Skin epidermis (tissue), 12 donors: ENCODE results near the gene EIF2S1.

ENCODE experiments used
- H3K27ac ChIP-seq, 21 experiments: fragments of 200-600 bp; sonication (generic) in 11 of 21; one replicate each; pipeline ENCODE4 v1.5.0; 2020; ENCODE audit warnings: mild to moderate bottlenecking in 3 of 21, inconsistent platforms in 2 of 21, moderate library complexity in 2 of 21
- H3K4me3 ChIP-seq, 7 experiments: fragments of 200-600 bp; sonication (generic) in 2 of 7; one replicate each; pipeline ENCODE4 v1.5.0; 2020; ENCODE audit warnings: inconsistent platforms in 2 of 7, mild to moderate bottlenecking in 2 of 7, moderate library complexity in 1 of 7

The EIF2S1 gene

GRCh38 chr14:67370830-67371229, 10.7 kb downstream of the EIF2S1 start:
- Histone ChIP-seq H3K27ac (peak overlapping the region in 1 of 21 experiments; percentile 5), H3K4me3 (no peak overlapping the region)

- Histone ChIP-seq H3K27ac (no peak overlapping the region), H3K4me3 (no peak overlapping the region)
Observed at GRCh38 chr14:67371247-67372148, 11.4 kb downstream of the EIF2S1 start.

GRCh38 chr14:67372833-67373232, 12.7 kb downstream of the EIF2S1 start:
- Histone ChIP-seq H3K4me3 (no peak overlapping the region), H3K27ac (no peak overlapping the region)

- Histone ChIP-seq H3K27ac (no peak overlapping the region), H3K4me3 (no peak overlapping the region)
Observed at GRCh38 chr14:67373347-67373746, 13.2 kb downstream of the EIF2S1 start.

GRCh38 chr14:67377916-67378315, 17.8 kb downstream of the EIF2S1 start:
- no peak overlapping the region for H3K4me3 ChIP-seq
- H3K27ac ChIP-seq, result no peak overlapping the region

GRCh38 chr14:67385120-67385519, 25.0 kb downstream of the EIF2S1 start:
- no peak overlapping the region for H3K4me3 ChIP-seq
- peak overlapping the region in 2 of 21 experiments; percentile 19 to 33 for H3K27ac ChIP-seq

GRCh38 chr14:67385618-67386017, 25.5 kb downstream of the EIF2S1 start:
- Histone ChIP-seq H3K27ac (peak overlapping the region in 1 of 21 experiments; percentile 33), H3K4me3 (no peak overlapping the region)

GRCh38 chr14:67387195-67387594, 27.1 kb downstream of the EIF2S1 start:
- Histone ChIP-seq H3K27ac (peak overlapping the region in 1 of 21 experiments; percentile 14), H3K4me3 (no peak overlapping the region)

GRCh38 chr14:67389275-67389674, 29.1 kb downstream of the EIF2S1 start:
- Histone ChIP-seq H3K27ac (no peak overlapping the region), H3K4me3 (no peak overlapping the region)

- no peak overlapping the region for H3K4me3 ChIP-seq
- no peak overlapping the region for H3K27ac ChIP-seq
Observed at GRCh38 chr14:67389811-67390534, 29.8 kb downstream of the EIF2S1 start.

- Histone ChIP-seq H3K27ac (no peak overlapping the region), H3K4me3 (no peak overlapping the region)
Observed at GRCh38 chr14:67391268-67391667, 31.1 kb downstream of the EIF2S1 start.

- Histone ChIP-seq H3K27ac (no peak overlapping the region), H3K4me3 (no peak overlapping the region)
Observed at GRCh38 chr14:67392123-67392522, 32.0 kb downstream of the EIF2S1 start.

- no peak overlapping the region for H3K27ac ChIP-seq
- H3K4me3 ChIP-seq, result no peak overlapping the region
Observed at GRCh38 chr14:67392800-67393199, 32.7 kb downstream of the EIF2S1 start.

- Histone ChIP-seq H3K27ac (no peak overlapping the region), H3K4me3 (no peak overlapping the region)
Observed at GRCh38 chr14:67393689-67394088, 33.6 kb downstream of the EIF2S1 start.

- H3K4me3 ChIP-seq, result no peak overlapping the region
- H3K27ac ChIP-seq, result no peak overlapping the region
Observed at GRCh38 chr14:67395086-67395875, 35.2 kb downstream of the EIF2S1 start.

GRCh38 chr14:67395876-67396189, 35.7 kb downstream of the EIF2S1 start:
- Histone ChIP-seq H3K27ac (no peak overlapping the region), H3K4me3 (no peak overlapping the region)

- no peak overlapping the region for H3K4me3 ChIP-seq
- no peak overlapping the region for H3K27ac ChIP-seq
Observed at GRCh38 chr14:67396381-67396970, 36.3 kb downstream of the EIF2S1 start.

GRCh38 chr14:67397536-67397935, 37.4 kb downstream of the EIF2S1 start:
- no peak overlapping the region for H3K4me3 ChIP-seq
- H3K27ac ChIP-seq, result no peak overlapping the region

- no peak overlapping the region for H3K4me3 ChIP-seq
- no peak overlapping the region for H3K27ac ChIP-seq
Observed at GRCh38 chr14:67400434-67400833, 40.3 kb downstream of the EIF2S1 start.

GRCh38 chr14:67405771-67406170, 45.6 kb downstream of the EIF2S1 start:
- Histone ChIP-seq H3K4me3 (no peak overlapping the region), H3K27ac (no peak overlapping the region)
